Neutrophil (primary cell): ENCODE data around the gene TJP3.

ENCODE experiments used
- H3K27ac ChIP-seq: fragments of 200-600 bp; sonication (generic); 2 replicates; pipeline ENCODE4 v1.5.1; 2016; ENCODE audit warnings: mild to moderate bottlenecking, moderate library complexity
- H3K27me3 ChIP-seq: fragments of 200-600 bp; sonication (generic); 2 replicates; pipeline ENCODE4 v1.6.0; 2016; ENCODE audit warnings: mild to moderate bottlenecking
- H3K36me3 ChIP-seq: fragments of 200-600 bp; sonication (generic); 2 replicates; pipeline ENCODE4 v1.5.1; 2017
- H3K4me1 ChIP-seq, 2 experiments: fragments of 200-600 bp in 1 of 2; sonication (generic) in 1 of 2; 1 replicate in 1 of 2; 2 replicates in 1 of 2; pipeline versions ENCODE4 v1.5.1 to v1.6.1; 2013 to 2016; ENCODE audit warnings: low read depth in 1 of 2, low read length in 1 of 2, mild to moderate bottlenecking in 1 of 2, moderate library complexity in 1 of 2; ENCODE audit not compliant: control insufficient read depth in 1 of 2, insufficient read depth in 1 of 2
- H3K4me3 ChIP-seq, 2 experiments: fragments of 200-600 bp in 1 of 2; sonication (generic) in 1 of 2; 1 replicate in 1 of 2; 2 replicates in 1 of 2; pipeline ENCODE4 v1.5.1; 2013 to 2016; ENCODE audit warnings: low read depth in 1 of 2, low read length in 1 of 2, mild to moderate bottlenecking in 1 of 2, moderate library complexity in 1 of 2
- H3K9me3 ChIP-seq: fragments of 200-600 bp; sonication (generic); 2 replicates; pipeline ENCODE4 v1.5.1; 2016
- TF ChIP-seq, protein P1 (sequence below): fragments of 200-600 bp; sonication (generic); IDR thresholded peaks from 2 replicates; pipeline ENCODE4 v1.5.1; 2016; ENCODE audit warnings: antibody characterized with exemption

TJP3 gene

DNA sequence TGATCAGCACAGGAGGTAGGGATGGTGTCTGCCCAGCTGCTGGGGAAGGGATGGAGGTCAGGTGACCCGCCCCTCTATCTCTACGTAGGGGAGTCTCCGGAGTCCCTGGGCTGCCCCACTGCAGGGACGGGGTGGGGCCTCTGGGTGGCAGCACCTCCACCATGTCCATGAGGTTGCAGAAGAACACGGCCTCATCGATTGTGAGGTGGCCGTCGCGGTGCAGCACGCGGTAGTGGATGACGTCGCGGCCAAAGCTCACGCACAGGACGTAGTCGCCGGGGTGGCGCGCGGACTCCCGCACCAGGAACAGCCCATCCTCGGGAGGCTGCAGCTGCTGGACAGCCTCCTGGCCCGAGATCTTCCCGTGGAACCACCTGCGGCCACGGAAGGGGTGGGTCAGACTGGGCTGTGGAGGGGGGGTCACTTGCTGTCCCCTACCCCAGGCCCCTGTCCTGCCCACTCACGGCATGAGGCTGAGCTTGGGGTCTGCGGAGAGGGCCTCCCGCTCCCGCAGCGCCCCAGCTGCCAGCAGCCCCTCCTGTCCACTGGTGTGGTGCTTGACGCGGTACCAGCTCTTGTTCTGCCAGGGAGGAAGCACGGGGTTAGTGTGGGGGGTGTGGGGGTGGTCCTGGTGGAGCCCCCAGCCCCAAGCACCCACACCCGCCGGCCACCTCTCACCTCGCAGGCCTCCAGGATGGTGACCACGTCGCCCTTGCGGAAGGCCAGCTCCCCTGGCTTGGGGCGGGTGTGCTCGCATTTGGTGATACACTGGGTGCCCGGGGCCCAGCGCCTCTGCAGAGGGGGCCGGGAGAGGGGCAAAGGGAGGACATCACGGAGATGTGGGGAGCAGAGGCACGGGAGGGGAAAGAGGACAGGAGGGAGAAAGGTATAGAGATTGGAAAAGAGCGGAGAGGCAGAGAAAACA, 75.7 kb downstream of the TJP3 start:
- Histone ChIP-seq H3K4me1 (peaks cover 13 to 15% of the 10 kb centered on the region in 2 experiments), H3K9me3 (peaks cover 19% of the 10 kb centered on the region), H3K36me3 (no peaks in the 10 kb centered on the region), H3K27me3 (peaks cover 47% of the 10 kb centered on the region), H3K4me3 (no peak overlapping the region), H3K27ac (no peak overlapping the region)
- TF ChIP-seq, protein P1, sequence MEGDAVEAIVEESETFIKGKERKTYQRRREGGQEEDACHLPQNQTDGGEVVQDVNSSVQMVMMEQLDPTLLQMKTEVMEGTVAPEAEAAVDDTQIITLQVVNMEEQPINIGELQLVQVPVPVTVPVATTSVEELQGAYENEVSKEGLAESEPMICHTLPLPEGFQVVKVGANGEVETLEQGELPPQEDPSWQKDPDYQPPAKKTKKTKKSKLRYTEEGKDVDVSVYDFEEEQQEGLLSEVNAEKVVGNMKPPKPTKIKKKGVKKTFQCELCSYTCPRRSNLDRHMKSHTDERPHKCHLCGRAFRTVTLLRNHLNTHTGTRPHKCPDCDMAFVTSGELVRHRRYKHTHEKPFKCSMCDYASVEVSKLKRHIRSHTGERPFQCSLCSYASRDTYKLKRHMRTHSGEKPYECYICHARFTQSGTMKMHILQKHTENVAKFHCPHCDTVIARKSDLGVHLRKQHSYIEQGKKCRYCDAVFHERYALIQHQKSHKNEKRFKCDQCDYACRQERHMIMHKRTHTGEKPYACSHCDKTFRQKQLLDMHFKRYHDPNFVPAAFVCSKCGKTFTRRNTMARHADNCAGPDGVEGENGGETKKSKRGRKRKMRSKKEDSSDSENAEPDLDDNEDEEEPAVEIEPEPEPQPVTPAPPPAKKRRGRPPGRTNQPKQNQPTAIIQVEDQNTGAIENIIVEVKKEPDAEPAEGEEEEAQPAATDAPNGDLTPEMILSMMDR, result peak; percentile 51

DNA sequence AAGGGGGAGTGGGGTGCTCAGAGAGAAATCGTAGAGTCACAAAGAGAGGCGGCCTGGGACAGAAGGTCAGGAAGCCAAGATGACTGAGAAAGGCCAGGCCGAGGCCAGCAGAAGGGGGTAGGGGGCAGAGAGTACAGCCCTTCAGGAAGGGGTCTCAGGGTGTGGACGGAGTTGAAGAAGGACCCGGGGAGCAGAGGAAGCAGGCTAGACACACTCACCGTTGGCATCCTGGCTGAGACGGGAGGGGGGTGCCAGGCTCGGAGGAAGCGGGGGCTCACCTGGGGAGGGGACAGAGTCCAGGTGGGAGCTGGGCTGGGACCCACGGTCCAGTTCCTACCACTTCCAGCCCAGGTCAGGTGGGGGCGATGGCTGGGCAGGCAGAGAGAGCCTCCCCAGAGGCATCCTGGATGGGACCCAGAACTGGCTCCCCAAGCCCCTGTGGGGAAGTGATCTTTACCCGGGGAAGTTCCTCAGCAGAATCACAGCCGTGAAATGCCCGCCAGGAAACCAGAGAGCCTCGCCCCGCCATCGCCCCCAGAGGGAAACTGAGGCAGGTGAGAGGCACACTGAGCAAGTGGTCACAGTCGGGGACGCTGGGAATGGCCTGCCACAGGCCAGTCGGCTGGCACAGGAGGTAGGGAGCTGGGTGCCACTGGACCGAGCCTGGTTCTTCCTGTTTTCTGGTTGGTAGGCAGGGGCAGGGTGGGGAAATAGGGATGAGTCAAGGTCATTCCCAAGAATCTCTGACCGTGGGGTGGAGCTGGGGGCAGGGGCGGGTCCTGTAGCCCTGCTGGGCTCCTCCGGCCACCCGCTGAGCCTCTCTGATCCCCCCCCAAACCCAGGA, 76.6 kb downstream of the TJP3 start:
- Histone ChIP-seq H3K4me3 (peak overlapping the region; percentile 47 to 57), H3K4me1 (peaks cover 13 to 15% of the 10 kb centered on the region in 2 experiments), H3K27ac (no peak overlapping the region), H3K27me3 (peaks cover 56% of the 10 kb centered on the region), H3K9me3 (peaks cover 19% of the 10 kb centered on the region), H3K36me3 (no peaks in the 10 kb centered on the region)
- TF ChIP-seq, protein P1, result no peak

DNA sequence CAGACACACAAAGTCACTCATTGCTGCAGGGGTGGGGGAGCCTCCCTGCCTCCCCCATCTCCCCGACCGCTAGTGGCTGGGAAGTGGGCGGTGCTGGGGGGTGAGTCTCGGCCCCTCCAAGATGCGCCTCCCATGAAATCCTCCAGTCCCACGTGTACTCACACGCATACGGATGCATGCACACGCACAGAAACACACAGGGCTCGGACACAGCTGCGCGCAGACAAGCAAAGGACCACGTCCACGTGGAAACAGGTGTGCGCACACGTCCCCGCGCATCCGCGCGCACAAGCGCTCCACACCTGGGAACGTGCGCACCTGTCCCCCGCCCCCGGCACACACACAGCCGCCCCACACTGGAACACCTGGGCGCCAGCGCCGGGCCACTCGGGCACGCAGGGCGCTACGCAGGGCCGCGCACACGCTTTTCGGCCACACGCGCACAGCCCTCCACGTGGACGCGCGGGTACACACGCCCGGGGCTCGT, 77.3 kb downstream of the TJP3 start:
- Histone ChIP-seq H3K27me3 (peaks cover 63% of the 10 kb centered on the region), H3K36me3 (no peaks in the 10 kb centered on the region), H3K4me1 (peaks cover 13 to 15% of the 10 kb centered on the region in 2 experiments), H3K27ac (no peak overlapping the region), H3K4me3 (peak overlapping the region; percentile 47 to 57), H3K9me3 (peaks cover 19% of the 10 kb centered on the region)
- TF ChIP-seq, protein P1, result no peak

DNA sequence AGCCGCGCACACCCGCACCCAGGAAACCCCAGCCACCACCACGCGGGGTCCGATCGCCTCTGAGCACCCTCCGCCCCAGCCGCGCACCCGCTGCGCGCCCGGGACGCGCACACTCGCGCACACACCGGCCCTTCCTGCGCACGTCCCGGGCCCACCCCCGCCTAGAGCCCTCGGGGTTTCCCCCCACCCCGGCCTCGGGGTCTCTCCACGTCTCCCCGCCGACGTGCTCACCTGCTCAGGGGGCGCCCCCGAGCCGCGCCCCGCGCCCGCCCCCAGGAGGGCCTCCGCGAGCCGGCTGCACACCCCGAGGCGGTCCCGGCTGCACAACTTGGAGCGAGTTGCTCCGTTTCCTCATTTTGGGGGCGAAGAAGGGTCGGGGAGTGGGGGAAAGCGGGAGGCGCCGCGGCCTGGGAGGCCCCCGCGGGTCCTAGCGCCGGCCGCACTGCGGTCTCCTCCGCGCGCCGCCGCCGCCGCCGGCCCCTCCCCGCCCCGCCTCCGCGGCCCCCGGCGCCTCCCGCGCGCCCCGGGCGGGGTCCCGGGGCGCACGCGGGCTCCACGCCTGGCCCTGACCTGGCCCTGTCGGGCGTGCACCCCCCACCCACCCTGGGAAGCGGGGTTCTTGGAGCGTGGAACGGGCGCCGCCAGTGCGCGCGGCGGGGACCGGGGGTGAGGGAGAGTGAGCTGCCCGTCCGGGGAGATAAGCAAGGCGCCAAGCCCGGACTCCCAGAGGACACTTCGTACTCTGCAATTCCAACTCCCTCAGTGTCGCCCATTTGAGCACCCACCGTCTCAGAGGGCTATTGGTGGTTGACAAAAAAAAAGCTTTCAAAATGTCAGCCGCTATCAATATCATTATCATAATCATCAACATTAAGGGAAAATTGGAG, 78.0 kb downstream of the TJP3 start, which contains the start of gene MATK:
MATK (minus strand) TSS at position 444 of the 887 bp plus-strand sequence. CDS start 1,246 bp downstream, outside the sequence.
- TF ChIP-seq, protein P1, result no peak
- Histone ChIP-seq H3K27ac (no peak within 1 kb of the TSS), H3K4me1 (peaks cover 13 to 15% of the 10 kb centered on the region in 2 experiments), H3K4me3 (peak within 1 kb of the TSS; percentile 47 to 57), H3K9me3 (peaks cover 14% of the 10 kb centered on the region), H3K36me3 (no peaks in the 10 kb centered on the region), H3K27me3 (peaks cover 69% of the 10 kb centered on the region)
